ENCODE data around the gene SERPINA9. TPM values are rescaled to one million over a fixed set of nuclear protein-coding genes. Genes with fewer than 3 reads are reported as not detected.

SERPINA9 gene
- total RNA-seq, 1 donor from 2014 or later, result not detected

GRCh38 chr14:94462763-94463572 lies 13.0 kb downstream of the SERPINA9 start:
- intact Hi-C loops (cut with micrococcal nuclease), result no loop called here

DNA sequence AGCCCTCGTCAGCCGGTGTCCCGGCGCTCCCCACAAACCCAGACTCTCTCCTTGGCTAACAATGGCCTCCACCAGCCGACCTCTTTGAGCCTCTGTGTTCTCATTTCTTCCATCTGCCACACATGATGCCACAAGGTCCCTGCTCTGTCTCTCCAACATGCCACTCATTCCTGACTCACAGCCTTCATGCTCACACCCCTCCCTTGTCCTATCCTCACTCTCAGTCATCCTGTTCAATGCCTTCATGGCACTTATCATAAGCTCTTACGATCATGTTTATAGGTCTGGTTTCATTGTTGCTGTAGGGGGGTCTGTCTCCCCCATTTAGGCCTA lies 13.8 kb downstream of the SERPINA9 start:
- intact Hi-C loops (cut with micrococcal nuclease), result no loop called here

- intact Hi-C loops (cut with micrococcal nuclease), result no loop called here
These were observed 14.3 kb downstream of the SERPINA9 start for GRCh38 chr14:94461526-94462218.

- intact Hi-C loops (cut with micrococcal nuclease), result no loop called here
These were observed 15.2 kb downstream of the SERPINA9 start for GRCh38 chr14:94460631-94461416.

DNA sequence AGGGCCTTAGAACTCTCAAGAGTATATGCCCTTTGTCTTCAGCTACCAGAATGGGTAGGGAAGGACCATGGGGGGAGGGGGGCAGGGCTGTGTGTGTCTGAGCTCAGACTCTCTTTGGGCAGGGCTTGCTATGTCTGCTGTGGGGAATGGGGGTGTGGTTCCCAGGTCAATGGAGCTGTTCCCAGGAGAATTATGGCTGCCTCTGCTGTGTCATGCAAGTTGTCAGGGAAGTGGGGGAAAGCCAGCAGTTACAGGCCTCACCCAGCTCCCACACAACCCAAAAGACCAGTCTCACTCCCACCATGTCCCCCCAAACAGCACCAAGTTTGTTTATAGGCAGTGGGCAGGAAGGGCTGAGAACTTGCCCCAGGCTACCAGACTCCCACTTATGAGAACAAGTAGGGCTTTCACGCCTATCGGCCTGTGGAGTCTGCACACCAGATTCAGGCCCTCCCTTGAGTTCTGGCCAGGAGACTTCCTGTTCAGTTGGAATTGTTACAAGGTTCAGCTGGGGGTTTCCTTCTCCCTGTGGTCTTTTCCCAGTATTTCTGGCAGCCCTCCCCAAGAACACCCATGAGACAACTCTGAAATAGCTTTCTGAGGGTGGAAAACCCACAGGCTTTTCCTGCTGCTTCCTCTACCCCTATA lies 17.3 kb downstream of the SERPINA9 start:
- intact Hi-C loops (cut with micrococcal nuclease), result no loop called here

- intact Hi-C loops (cut with micrococcal nuclease), result no loop called here
These were observed 17.9 kb downstream of the SERPINA9 start for GRCh38 chr14:94458096-94458495.

- intact Hi-C loops (cut with micrococcal nuclease), result no loop called here
These were observed 20.1 kb downstream of the SERPINA9 start for GRCh38 chr14:94455928-94456327.

- intact Hi-C loops (cut with micrococcal nuclease), result no loop called here
These were observed 24.2 kb downstream of the SERPINA9 start for GRCh38 chr14:94451826-94452225.

- intact Hi-C loops (cut with micrococcal nuclease), result no loop called here
These were observed 24.8 kb downstream of the SERPINA9 start for GRCh38 chr14:94451091-94451771.

DNA sequence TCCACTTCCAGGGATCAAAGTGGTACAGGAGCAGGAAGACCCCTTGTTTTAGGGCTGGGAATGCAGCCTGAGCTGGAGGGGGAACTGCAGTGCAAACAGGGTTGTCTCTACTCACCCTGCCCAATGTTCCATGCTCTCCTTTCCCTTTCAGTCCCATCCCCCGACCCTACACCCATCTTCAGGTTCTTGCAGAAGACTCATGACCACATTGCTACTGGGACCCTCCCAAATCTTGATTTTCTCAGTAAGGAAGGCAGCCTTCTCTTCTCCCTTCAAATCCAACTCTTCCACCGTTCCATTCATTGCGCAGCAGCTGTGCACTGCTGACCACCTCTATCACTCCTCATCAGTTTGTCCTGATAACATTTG lies 25.3 kb downstream of the SERPINA9 start:
- intact Hi-C loops (cut with micrococcal nuclease), result no loop called here

GRCh38 chr14:94449930-94450329 lies 26.1 kb downstream of the SERPINA9 start:
- intact Hi-C loops (cut with micrococcal nuclease), result no loop called here

GRCh38 chr14:94448071-94448808 lies 27.8 kb downstream of the SERPINA9 start:
- intact Hi-C loops (cut with micrococcal nuclease), result no loop called here

DNA sequence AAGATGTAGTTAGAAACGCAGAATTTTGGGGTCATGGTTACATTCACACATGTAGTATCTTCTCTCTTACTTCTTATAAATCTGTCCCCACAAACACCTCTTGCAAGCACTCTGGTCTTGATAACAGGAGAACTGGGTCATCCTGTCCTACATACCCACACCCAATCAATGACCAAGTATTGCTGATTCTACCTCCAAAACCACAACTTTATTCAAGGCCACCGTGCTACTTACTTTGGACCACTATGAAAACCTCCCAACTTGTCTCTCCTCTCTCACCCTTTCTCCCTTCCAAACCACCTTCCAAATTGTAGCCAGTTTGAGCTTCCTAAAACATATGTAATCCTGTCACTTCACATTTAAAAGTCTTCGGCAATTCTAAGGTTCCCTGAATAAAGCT lies 28.8 kb downstream of the SERPINA9 start:
- intact Hi-C loops (cut with micrococcal nuclease), result no loop called here

DNA sequence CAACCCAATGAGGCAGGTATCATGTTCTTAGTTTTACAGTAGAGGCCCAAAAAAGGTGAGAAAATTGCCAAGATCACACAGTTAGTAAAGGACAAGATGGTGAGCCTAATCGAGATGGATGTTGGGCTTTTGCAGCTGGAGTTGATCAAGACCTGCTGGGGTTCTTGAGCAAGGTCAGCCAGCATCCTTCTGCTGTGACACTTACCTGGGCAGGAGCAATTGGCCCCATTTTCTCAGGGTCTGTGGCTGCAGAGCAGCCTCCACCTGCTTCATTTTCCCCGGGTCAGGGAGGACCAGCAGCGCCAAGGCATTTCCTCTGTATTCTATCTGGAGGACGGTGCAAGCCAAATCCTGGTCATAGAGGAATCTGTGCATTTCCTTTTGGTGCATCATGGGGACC lies 29.9 kb downstream of the SERPINA9 start:
- intact Hi-C loops (cut with micrococcal nuclease), result no loop called here

- intact Hi-C loops (cut with micrococcal nuclease), result no loop called here
These were observed 31.0 kb downstream of the SERPINA9 start for GRCh38 chr14:94445003-94445402.

GRCh38 chr14:94441531-94442205 lies 34.3 kb downstream of the SERPINA9 start:
- intact Hi-C loops (cut with micrococcal nuclease), result no loop called here

- intact Hi-C loops (cut with micrococcal nuclease), result no loop called here
These were observed 34.9 kb downstream of the SERPINA9 start for GRCh38 chr14:94441130-94441529.

- intact Hi-C loops (cut with micrococcal nuclease), result no loop called here
These were observed 36.4 kb downstream of the SERPINA9 start for GRCh38 chr14:94439453-94440057.

- intact Hi-C loops (cut with micrococcal nuclease), result no loop called here
These were observed 47.4 kb downstream of the SERPINA9 start for GRCh38 chr14:94428610-94429009.

Data from T-helper 1 cell treated with Interleukin-12 subunit alpha and Interleukin-12 subunit beta and Interleukin-4 antibody, amounts not matched to agents 30 ng/mL and 1 ng/mL, for 36 hours (primary cell).